NCI-H1092 treated with DMSO at 0.1 percent for 48 hours (cell line): Measurements from ENCODE around the gene CSMD2.
A peak's percentile ranks its signal among the peaks of the same experiment; 100 is the strongest.

Source experiments
- DNase-seq: peaks from one replicate; lab custom pipeline; 2025; lab: John Stamatoyannopoulos, UW

CSMD2 gene

GRCh38 chr1:33601751-33602150 lies 563.3 kb downstream of the CSMD2 start:
- no peak for DNase-seq

GRCh38 chr1:33599516-33600115 lies 565.4 kb downstream of the CSMD2 start:
- DNase-seq: peak; percentile 9

- no peak for DNase-seq
Observed at GRCh38 chr1:33588726-33589125, 576.3 kb downstream of the CSMD2 start.

GRCh38 chr1:33586795-33587194 lies 578.2 kb downstream of the CSMD2 start:
- DNase-seq: no peak

- no peak for DNase-seq
Observed at GRCh38 chr1:33586106-33586505, 578.9 kb downstream of the CSMD2 start.

- DNase-seq: no peak
Observed at GRCh38 chr1:33583567-33583966, 581.5 kb downstream of the CSMD2 start.

GRCh38 chr1:33578557-33579448 lies 586.2 kb downstream of the CSMD2 start:
- no peak for DNase-seq

GRCh38 chr1:33577663-33578062 lies 587.4 kb downstream of the CSMD2 start:
- no peak for DNase-seq

GRCh38 chr1:33576821-33577599 lies 588.0 kb downstream of the CSMD2 start:
- DNase-seq: no peak

- no peak for DNase-seq
Observed at GRCh38 chr1:33575324-33575879, 589.6 kb downstream of the CSMD2 start.

GRCh38 chr1:33573661-33574060 lies 591.4 kb downstream of the CSMD2 start:
- no peak for DNase-seq

GRCh38 chr1:33572387-33572786 lies 592.6 kb downstream of the CSMD2 start:
- DNase-seq: no peak

- DNase-seq: no peak
Observed at GRCh38 chr1:33569331-33569730, 595.7 kb downstream of the CSMD2 start.

- peak; percentile 17 for DNase-seq
Observed at GRCh38 chr1:33563699-33564098, 601.3 kb downstream of the CSMD2 start.

- no peak for DNase-seq
Observed at GRCh38 chr1:33562563-33562962, 602.5 kb downstream of the CSMD2 start.

- no peak for DNase-seq
Observed at GRCh38 chr1:33561576-33561975, 603.5 kb downstream of the CSMD2 start.

- no peak for DNase-seq
Observed at GRCh38 chr1:33560680-33561079, 604.4 kb downstream of the CSMD2 start.

GRCh38 chr1:33548721-33549120 lies 616.3 kb downstream of the CSMD2 start:
- DNase-seq: no peak

GRCh38 chr1:33548319-33548718 lies 616.7 kb downstream of the CSMD2 start:
- no peak for DNase-seq

- DNase-seq: no peak
Observed at GRCh38 chr1:33547576-33547975, 617.5 kb downstream of the CSMD2 start.

GRCh38 chr1:33541966-33542365 lies 623.1 kb downstream of the CSMD2 start:
- DNase-seq: no peak

- DNase-seq: no peak
Observed at GRCh38 chr1:33537885-33538284, 627.1 kb downstream of the CSMD2 start.
